Tibial artery (tissue), 4 donors: ENCODE results near the gene ALG12.

Experiments
- DNase-seq, 2 donors: peaks; one replicate each; pipeline ENCODE4 v3.0.0-alpha.2; 2019
- H3K27ac ChIP-seq, 2 donors: fragments of 200-600 bp; sonication (generic) in 1 of 2; 1 replicate in 1 of 2; 2 replicates in 1 of 2; pipeline ENCODE4 v1.5.1; 2018 to 2019; ENCODE audit warnings: mild to moderate bottlenecking in 1 of 2
- H3K27me3 ChIP-seq, 2 donors: fragments of 200-600 bp; sonication (generic) in 1 of 2; one replicate each; pipeline versions ENCODE4 v1.5.1 to v1.6.0; 2016 to 2019
- H3K36me3 ChIP-seq, 3 donors: fragments of 200-600 bp; sonication (generic) in 2 of 3; one replicate each; pipeline ENCODE4 v1.5.1; 2016 to 2019; ENCODE audit warnings: mild to moderate bottlenecking in 2 of 3
- H3K4me1 ChIP-seq, 4 donors: fragments of 200-600 bp; sonication (generic) in 2 of 4; 1 replicate in 3 of 4; 2 replicates in 1 of 4; pipeline ENCODE4 v1.5.1; 2016 to 2019
- H3K4me3 ChIP-seq, 2 donors: fragments of 200-600 bp; sonication (generic) in 1 of 2; 1 replicate in 1 of 2; 2 replicates in 1 of 2; pipeline ENCODE4 v1.5.1; 2018 to 2019; ENCODE audit warnings: mild to moderate bottlenecking in 2 of 2
- H3K9me3 ChIP-seq, 3 donors: fragments of 200-600 bp; sonication (generic) in 1 of 3; one replicate each; pipeline ENCODE4 v1.5.1; 2016 to 2019
- CTCF ChIP-seq, 2 experiments: fragments of 200-600 bp in 1 of 2; fragments of 450-650 bp in 1 of 2; IDR thresholded peaks; one replicate each; pipeline ENCODE4 v1.5.1; 2017 to 2019; ENCODE audit warnings: antibody characterized with exemption in 2 of 2, mild to moderate bottlenecking in 1 of 2, moderate library complexity in 1 of 2
- intact Hi-C: fragments of 100-400 bp; cut with DNase I; formaldehyde crosslinking; loops from one replicate; pipeline ENCODE4 v1.15.0; 2023; ENCODE audit warnings: low total_unique reads

Gene ALG12

GRCh38 chr22:49915610-49916009 lies 2.6 kb downstream of the ALG12 start:
- no peak for TF ChIP-seq CTCF (IDR thresholded peaks at IDR 0.05)
- Histone ChIP-seq H3K36me3 (peaks cover 2 to 45% (median 28%) of the 10 kb centered on the region in 3 donors), H3K27ac (no peak overlapping the region), H3K27me3 (no peaks in the 10 kb centered on the region), H3K4me3 (no peak overlapping the region), H3K4me1 (peaks cover 0 to 32% (median 19%) of the 10 kb centered on the region in 4 donors), H3K9me3 (no peaks in the 10 kb centered on the region)
- intact Hi-C loops = loop anchor here (5.0 kb wide), 1 partner anchor 63 kb away; the partner anchor contains the start of gene ZBED4
- DNase-seq = no peak

- DNase-seq = no peak
- no peaks in the 10 kb centered on the region for H3K27me3 ChIP-seq
- no peaks in the 10 kb centered on the region for H3K9me3 ChIP-seq
- peaks cover 0 to 22% (median 16%) of the 10 kb centered on the region in 4 donors for H3K4me1 ChIP-seq
- no peak for TF ChIP-seq CTCF (IDR thresholded peaks at IDR 0.05)
- H3K27ac ChIP-seq = no peak overlapping the region
- intact Hi-C loops = no loop called here
- no peak overlapping the region for H3K4me3 ChIP-seq
- peaks cover 2 to 51% (median 30%) of the 10 kb centered on the region in 3 donors for H3K36me3 ChIP-seq
Observed at GRCh38 chr22:49914256-49914655, 4.0 kb downstream of the ALG12 start.

GRCh38 chr22:49913446-49913845 lies 4.8 kb downstream of the ALG12 start:
- no peak for TF ChIP-seq CTCF (IDR thresholded peaks at IDR 0.05)
- no peak for DNase-seq
- Histone ChIP-seq H3K36me3 (peaks cover 9 to 59% (median 37%) of the 10 kb centered on the region in 3 donors), H3K27ac (no peak overlapping the region), H3K4me1 (peaks cover 0 to 16% (median 10%) of the 10 kb centered on the region in 4 donors), H3K27me3 (no peaks in the 10 kb centered on the region), H3K4me3 (no peak overlapping the region), H3K9me3 (no peaks in the 10 kb centered on the region)
- intact Hi-C loops = no loop called here

- no peaks in the 10 kb centered on the region for H3K9me3 ChIP-seq
- H3K4me1 ChIP-seq = peaks cover 0 to 16% (median 10%) of the 10 kb centered on the region in 4 donors
- no peak for TF ChIP-seq CTCF (IDR thresholded peaks at IDR 0.05)
- no peaks in the 10 kb centered on the region for H3K27me3 ChIP-seq
- H3K36me3 ChIP-seq = peaks cover 10 to 63% (median 38%) of the 10 kb centered on the region in 3 donors
- DNase-seq = no peak
- H3K4me3 ChIP-seq = no peak overlapping the region
- no peak overlapping the region for H3K27ac ChIP-seq
- intact Hi-C loops = no loop called here
Observed at GRCh38 chr22:49913026-49913425, 5.2 kb downstream of the ALG12 start.

GRCh38 chr22:49911881-49912625 lies 6.2 kb downstream of the ALG12 start:
- no peak overlapping the region for H3K27ac ChIP-seq
- H3K4me1 ChIP-seq = peaks cover 0 to 8% (median 3%) of the 10 kb centered on the region in 4 donors
- no peak for TF ChIP-seq CTCF (IDR thresholded peaks at IDR 0.05)
- H3K9me3 ChIP-seq = no peaks in the 10 kb centered on the region
- H3K4me3 ChIP-seq = no peak overlapping the region
- intact Hi-C loops = no loop called here
- no peaks in the 10 kb centered on the region for H3K27me3 ChIP-seq
- no peak for DNase-seq
- H3K36me3 ChIP-seq = peaks cover 19 to 73% (median 48%) of the 10 kb centered on the region in 3 donors
